ENCODE measurements around the gene CD48. TPM values are rescaled to one million over a fixed set of nuclear protein-coding genes. Genes with fewer than 3 reads are reported as not detected.

Gene CD48
- total RNA-seq, 1 donor from 2014 or later = not detected

GRCh38 chr1:160645386-160646130 is 66.1 kb downstream of the CD48 start:
- Mint-ChIP-seq H3K4me3 (ENCODE audit: unreplicated experiment) (peak overlapping the region; percentile 22), H3K9me3 (ENCODE audit: unreplicated experiment) (no peaks in the 10 kb centered on the region), H3K36me3 (ENCODE audit: low read depth, unreplicated experiment) (no peaks in the 10 kb centered on the region), H3K27me3 (ENCODE audit: unreplicated experiment) (peaks cover 6% of the 10 kb centered on the region), H3K27ac (ENCODE audit: unreplicated experiment) (no peak overlapping the region), H3K4me1 (ENCODE audit: unreplicated experiment) (peaks cover 10% of the 10 kb centered on the region)
- no peak for DNase-seq (ENCODE audit: low spot score)
- TF ChIP-seq CTCF (IDR thresholded peaks at IDR 0.05; ENCODE audit: unreplicated experiment) = no peak

DNA sequence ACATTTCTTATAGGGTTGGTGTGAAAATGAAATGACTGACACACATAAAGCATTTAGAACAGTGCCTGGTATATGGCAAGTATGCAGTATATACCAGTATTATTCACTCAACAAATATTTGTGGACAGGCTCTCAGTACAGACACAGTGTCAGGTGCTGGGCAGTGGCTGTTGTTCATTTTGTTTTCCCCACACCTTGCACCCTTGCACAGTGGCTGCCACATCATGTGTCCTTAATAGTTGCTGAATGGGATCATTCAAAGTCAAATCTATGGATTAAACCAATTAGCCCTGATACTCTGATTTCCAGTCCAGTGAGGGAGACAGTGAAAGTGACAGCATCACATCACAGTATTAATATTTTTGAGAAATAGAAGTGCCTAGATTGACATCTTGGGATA is 67.2 kb downstream of the CD48 start:
- TF ChIP-seq CTCF (IDR thresholded peaks at IDR 0.05; ENCODE audit: unreplicated experiment) = no peak
- Mint-ChIP-seq H3K4me3 (ENCODE audit: unreplicated experiment) (no peak overlapping the region), H3K27me3 (ENCODE audit: unreplicated experiment) (peaks cover 6% of the 10 kb centered on the region), H3K9me3 (ENCODE audit: unreplicated experiment) (no peaks in the 10 kb centered on the region), H3K27ac (ENCODE audit: unreplicated experiment) (no peak overlapping the region), H3K36me3 (ENCODE audit: low read depth, unreplicated experiment) (no peaks in the 10 kb centered on the region), H3K4me1 (ENCODE audit: unreplicated experiment) (peaks cover 14% of the 10 kb centered on the region)
- DNase-seq (ENCODE audit: low spot score) = no peak

- Mint-ChIP-seq H3K4me1 (ENCODE audit: unreplicated experiment) (peaks cover 16% of the 10 kb centered on the region), H3K27ac (ENCODE audit: unreplicated experiment) (no peak overlapping the region), H3K4me3 (ENCODE audit: unreplicated experiment) (no peak overlapping the region), H3K36me3 (ENCODE audit: low read depth, unreplicated experiment) (no peaks in the 10 kb centered on the region), H3K9me3 (ENCODE audit: unreplicated experiment) (no peaks in the 10 kb centered on the region), H3K27me3 (ENCODE audit: unreplicated experiment) (peaks cover 7% of the 10 kb centered on the region)
- no peak for TF ChIP-seq CTCF (IDR thresholded peaks at IDR 0.05; ENCODE audit: unreplicated experiment)
- DNase-seq (ENCODE audit: low spot score) = no peak
Measured at GRCh38 chr1:160643138-160643537, 68.5 kb downstream of the CD48 start.

- Mint-ChIP-seq H3K27ac (ENCODE audit: unreplicated experiment) (no peak overlapping the region), H3K36me3 (ENCODE audit: low read depth, unreplicated experiment) (no peaks in the 10 kb centered on the region), H3K9me3 (ENCODE audit: unreplicated experiment) (no peaks in the 10 kb centered on the region), H3K4me3 (ENCODE audit: unreplicated experiment) (no peak overlapping the region), H3K4me1 (ENCODE audit: unreplicated experiment) (peaks cover 21% of the 10 kb centered on the region), H3K27me3 (ENCODE audit: unreplicated experiment) (peaks cover 5% of the 10 kb centered on the region)
- no peak for DNase-seq (ENCODE audit: low spot score)
- no peak for TF ChIP-seq CTCF (IDR thresholded peaks at IDR 0.05; ENCODE audit: unreplicated experiment)
Measured at GRCh38 chr1:160642281-160642644, 69.4 kb downstream of the CD48 start.
